HFFc6 (cell line): Measurements from ENCODE around the gene CHURC1. TPM values are rescaled to one million over a fixed set of nuclear protein-coding genes. Genes with fewer than 3 reads are reported as not detected.

Experiments
- DNase-seq: peaks from one replicate; pipeline ENCODE4 v3.0.0-alpha.2; 2018
- H3K27ac Mint-ChIP-seq: 2 replicates; pipeline ENCODE4 v1.8.0; 2020; ENCODE audit warnings: mild to moderate bottlenecking, mixed read lengths
- H3K27me3 Mint-ChIP-seq: 2 replicates; pipeline ENCODE4 v1.8.0; 2021; ENCODE audit warnings: mild to moderate bottlenecking, moderate library complexity, mixed read lengths; ENCODE audit not compliant: insufficient read depth
- H3K36me3 Mint-ChIP-seq: 2 replicates; pipeline ENCODE4 v1.8.0; 2021; ENCODE audit warnings: low read depth, mixed read lengths
- H3K4me1 Mint-ChIP-seq: 2 replicates; pipeline ENCODE4 v1.8.0; 2020; ENCODE audit warnings: low read depth, mixed read lengths
- H3K4me3 Mint-ChIP-seq: 2 replicates; pipeline ENCODE4 v1.8.0; 2020; ENCODE audit warnings: mild to moderate bottlenecking, moderate library complexity, mixed read lengths
- H3K9me3 Mint-ChIP-seq: 2 replicates; pipeline ENCODE4 v1.8.0; 2020; ENCODE audit warnings: mild to moderate bottlenecking, mixed read lengths
- total RNA-seq, 6 experiments: library from RNA; stranded (reverse); fragmentation: NEBNext Ultra II Directional; extraction: Animal tissue kit (Norgen Biotek cat#: 25700); gene quantifications; 2 replicates in 1 of 6; 3 replicates in 5 of 6; pipeline ENCODE4 v1.2.3, GENCODE V29; 2021
- TF ChIP-seq, protein P1 (sequence below): fragments of 200-600 bp; sonication (generic); IDR thresholded peaks from 2 replicates; pipeline ENCODE4 v1.5.0; 2021; ENCODE audit warnings: antibody characterized with exemption, mild to moderate bottlenecking

Gene CHURC1
- total RNA-seq, 6 experiments from 2014 or later: 51.9 to 63.3 (median 59.2) TPM

DNA sequence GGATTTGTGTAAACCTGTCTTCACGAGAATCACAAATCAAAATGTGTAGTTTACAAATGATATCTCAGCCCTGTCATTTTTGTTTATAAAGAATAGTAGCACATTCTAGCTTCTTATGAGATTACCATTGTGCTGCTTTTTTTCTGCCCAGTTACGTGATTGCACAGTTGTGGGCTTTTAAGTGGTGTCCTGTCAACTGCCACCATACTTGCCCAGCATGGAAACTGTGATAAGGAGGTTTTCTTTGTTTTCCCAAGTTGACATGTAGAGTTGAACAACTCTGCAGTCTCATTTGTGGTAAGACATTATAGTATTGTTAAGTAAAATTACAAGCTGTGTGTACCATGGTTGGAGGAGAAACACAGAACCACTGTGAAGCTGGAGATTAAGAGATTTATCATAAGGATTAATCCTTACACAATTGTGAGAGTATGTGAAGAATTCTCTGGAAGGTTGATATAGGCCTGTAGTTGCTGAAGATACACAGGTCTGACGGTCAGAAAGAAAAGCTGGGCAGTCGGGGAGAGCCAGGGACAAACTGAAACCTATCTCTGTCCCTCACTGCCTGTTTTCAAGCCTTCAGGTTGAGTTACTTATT lies 12.2 kb downstream of the CHURC1 start:
- no peak overlapping the region for H3K27ac Mint-ChIP-seq
- H3K27me3 Mint-ChIP-seq: no peaks in the 10 kb centered on the region
- no peaks in the 10 kb centered on the region for H3K9me3 Mint-ChIP-seq
- DNase-seq: no peak
- H3K36me3 Mint-ChIP-seq: peaks cover 20% of the 10 kb centered on the region; the same call in 1 of the 2 replicates
- H3K4me1 Mint-ChIP-seq: peaks cover 4% of the 10 kb centered on the region
- no peak overlapping the region for H3K4me3 Mint-ChIP-seq
- TF ChIP-seq, protein P1, sequence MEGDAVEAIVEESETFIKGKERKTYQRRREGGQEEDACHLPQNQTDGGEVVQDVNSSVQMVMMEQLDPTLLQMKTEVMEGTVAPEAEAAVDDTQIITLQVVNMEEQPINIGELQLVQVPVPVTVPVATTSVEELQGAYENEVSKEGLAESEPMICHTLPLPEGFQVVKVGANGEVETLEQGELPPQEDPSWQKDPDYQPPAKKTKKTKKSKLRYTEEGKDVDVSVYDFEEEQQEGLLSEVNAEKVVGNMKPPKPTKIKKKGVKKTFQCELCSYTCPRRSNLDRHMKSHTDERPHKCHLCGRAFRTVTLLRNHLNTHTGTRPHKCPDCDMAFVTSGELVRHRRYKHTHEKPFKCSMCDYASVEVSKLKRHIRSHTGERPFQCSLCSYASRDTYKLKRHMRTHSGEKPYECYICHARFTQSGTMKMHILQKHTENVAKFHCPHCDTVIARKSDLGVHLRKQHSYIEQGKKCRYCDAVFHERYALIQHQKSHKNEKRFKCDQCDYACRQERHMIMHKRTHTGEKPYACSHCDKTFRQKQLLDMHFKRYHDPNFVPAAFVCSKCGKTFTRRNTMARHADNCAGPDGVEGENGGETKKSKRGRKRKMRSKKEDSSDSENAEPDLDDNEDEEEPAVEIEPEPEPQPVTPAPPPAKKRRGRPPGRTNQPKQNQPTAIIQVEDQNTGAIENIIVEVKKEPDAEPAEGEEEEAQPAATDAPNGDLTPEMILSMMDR: no peak

DNA sequence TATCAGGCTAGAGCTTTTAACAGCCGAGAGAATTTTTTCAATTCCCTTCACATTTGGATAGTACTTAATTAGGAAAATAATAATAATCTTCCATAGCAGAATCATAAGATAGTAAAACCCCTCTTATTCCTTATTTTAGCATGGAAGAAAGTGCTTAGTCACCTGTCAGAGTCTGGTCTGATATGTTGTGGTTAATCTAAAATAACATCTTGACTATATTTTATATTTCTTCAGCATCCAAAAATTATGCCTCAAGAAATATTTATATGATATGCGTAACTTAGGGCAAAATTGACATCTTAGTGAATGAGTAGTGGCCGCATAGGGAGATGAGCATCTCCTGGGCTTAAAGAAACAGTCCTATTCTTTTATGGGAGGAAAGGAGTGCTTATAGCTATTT lies 12.8 kb downstream of the CHURC1 start:
- Mint-ChIP-seq H3K4me3 (no peak overlapping the region), H3K4me1 (no peaks in the 10 kb centered on the region; the same call in 1 of the 2 replicates), H3K27me3 (no peaks in the 10 kb centered on the region), H3K27ac (no peak overlapping the region), H3K36me3 (peaks cover 15% of the 10 kb centered on the region; the same call in 1 of the 2 replicates), H3K9me3 (no peaks in the 10 kb centered on the region)
- TF ChIP-seq, protein P1: no peak
- DNase-seq: no peak

DNA sequence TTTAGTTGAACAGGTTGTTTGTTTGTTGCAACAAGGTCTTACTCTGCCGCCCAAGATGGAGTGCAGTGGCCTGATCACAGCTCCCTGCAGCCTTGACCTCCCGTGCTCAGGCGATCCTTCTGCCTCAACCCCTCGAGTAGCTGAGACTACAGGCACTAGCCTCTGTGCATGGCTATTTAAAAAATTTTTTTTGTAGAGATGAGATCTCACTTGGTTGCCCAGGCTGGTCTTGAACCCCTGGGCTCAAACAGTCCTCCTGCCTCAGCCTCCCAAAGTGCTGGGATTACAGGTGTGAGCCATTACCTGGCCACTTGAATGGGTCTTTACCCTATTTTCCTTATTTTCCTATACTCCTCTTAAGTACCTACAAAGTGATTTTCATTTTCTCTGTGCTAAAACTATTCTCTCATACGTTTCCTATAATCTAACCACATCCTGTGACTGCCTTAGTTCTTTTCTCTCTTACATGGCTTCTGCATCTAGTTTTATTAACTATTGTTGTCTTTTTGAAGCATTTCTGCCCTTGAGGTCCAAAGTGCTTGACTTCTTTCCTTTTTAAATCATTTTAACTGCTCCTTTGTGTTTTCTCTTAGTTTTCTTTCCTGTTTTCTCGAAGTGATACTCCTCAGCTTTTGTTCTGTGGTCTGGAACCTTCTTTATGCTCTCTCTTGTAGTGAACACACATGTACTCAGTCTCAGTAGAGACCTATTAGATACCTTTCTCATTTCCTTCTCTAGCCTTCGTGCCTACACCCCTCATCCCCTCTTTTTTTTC lies 14.2 kb downstream of the CHURC1 start:
- no peaks in the 10 kb centered on the region for H3K27me3 Mint-ChIP-seq
- TF ChIP-seq, protein P1: no peak
- no peaks in the 10 kb centered on the region; the same call in 1 of the 2 replicates for H3K4me1 Mint-ChIP-seq
- H3K27ac Mint-ChIP-seq: no peak overlapping the region
- H3K9me3 Mint-ChIP-seq: no peaks in the 10 kb centered on the region
- H3K36me3 Mint-ChIP-seq: peaks cover 15% of the 10 kb centered on the region; the same call in 1 of the 2 replicates
- H3K4me3 Mint-ChIP-seq: no peak overlapping the region
- DNase-seq: no peak

DNA sequence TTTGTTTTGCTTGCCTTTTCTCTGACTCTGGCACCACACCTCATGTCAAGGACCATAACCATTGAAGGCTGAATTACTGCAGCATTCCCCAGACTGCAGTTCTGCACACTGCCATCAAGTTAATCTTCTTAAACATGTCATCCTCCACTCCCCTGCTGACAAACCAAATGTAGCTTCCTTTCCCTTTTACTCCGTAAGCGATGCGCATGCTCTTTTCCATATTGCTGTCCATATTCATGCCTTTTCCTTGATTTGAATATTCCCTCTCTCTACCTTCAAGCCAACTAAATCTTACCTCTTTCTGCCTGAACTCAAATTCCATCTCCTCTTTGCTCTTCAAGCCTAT lies 14.7 kb downstream of the CHURC1 start:
- H3K36me3 Mint-ChIP-seq: peaks cover 11% of the 10 kb centered on the region; the same call in 1 of the 2 replicates
- H3K4me3 Mint-ChIP-seq: no peak overlapping the region
- no peaks in the 10 kb centered on the region for H3K27me3 Mint-ChIP-seq
- TF ChIP-seq, protein P1: no peak
- H3K27ac Mint-ChIP-seq: no peak overlapping the region
- H3K9me3 Mint-ChIP-seq: no peaks in the 10 kb centered on the region
- no peaks in the 10 kb centered on the region; the same call in 1 of the 2 replicates for H3K4me1 Mint-ChIP-seq
- no peak for DNase-seq

- DNase-seq: no peak
- Mint-ChIP-seq H3K9me3 (no peaks in the 10 kb centered on the region), H3K27ac (no peak overlapping the region), H3K36me3 (peaks cover 5% of the 10 kb centered on the region; the same call in 1 of the 2 replicates), H3K4me3 (no peak overlapping the region), H3K4me1 (no peaks in the 10 kb centered on the region; the same call in 1 of the 2 replicates), H3K27me3 (no peaks in the 10 kb centered on the region)
- TF ChIP-seq, protein P1: no peak
These were observed 16.0 kb downstream of the CHURC1 start for GRCh38 chr14:64930085-64930843.
